Measurements from ENCODE around the gene KRTAP10-5.

- TF ChIP-seq, protein P1, sequence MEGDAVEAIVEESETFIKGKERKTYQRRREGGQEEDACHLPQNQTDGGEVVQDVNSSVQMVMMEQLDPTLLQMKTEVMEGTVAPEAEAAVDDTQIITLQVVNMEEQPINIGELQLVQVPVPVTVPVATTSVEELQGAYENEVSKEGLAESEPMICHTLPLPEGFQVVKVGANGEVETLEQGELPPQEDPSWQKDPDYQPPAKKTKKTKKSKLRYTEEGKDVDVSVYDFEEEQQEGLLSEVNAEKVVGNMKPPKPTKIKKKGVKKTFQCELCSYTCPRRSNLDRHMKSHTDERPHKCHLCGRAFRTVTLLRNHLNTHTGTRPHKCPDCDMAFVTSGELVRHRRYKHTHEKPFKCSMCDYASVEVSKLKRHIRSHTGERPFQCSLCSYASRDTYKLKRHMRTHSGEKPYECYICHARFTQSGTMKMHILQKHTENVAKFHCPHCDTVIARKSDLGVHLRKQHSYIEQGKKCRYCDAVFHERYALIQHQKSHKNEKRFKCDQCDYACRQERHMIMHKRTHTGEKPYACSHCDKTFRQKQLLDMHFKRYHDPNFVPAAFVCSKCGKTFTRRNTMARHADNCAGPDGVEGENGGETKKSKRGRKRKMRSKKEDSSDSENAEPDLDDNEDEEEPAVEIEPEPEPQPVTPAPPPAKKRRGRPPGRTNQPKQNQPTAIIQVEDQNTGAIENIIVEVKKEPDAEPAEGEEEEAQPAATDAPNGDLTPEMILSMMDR (IDR thresholded peaks at IDR 0.05), result no peak
- TF ChIP-seq POLR2AphosphoS5 (IDR thresholded peaks at IDR 0.05; ENCODE audit: low read depth, low read length), result no peak
Measured at GRCh38 chr21:44566403-44566802, 14.0 kb downstream of the KRTAP10-5 start.
